GM12865 (cell line): ENCODE data around the gene RSBN1.
"Not testable (repeated sequence)": the region's sequence is repeated elsewhere in the genome, so short reads cannot be mapped to it uniquely, and the experiment has no call there.

ENCODE experiments used
- DNase-seq: peaks from one replicate; pipeline ENCODE4 v3.0.0; 2010; ENCODE audit warnings: low read depth
- H3K4me3 ChIP-seq: 2 replicates; pipeline ENCODE4 v1.5.1; 2011; ENCODE audit warnings: mild to moderate bottlenecking, low read depth, low read length, control low read depth
- CTCF ChIP-seq: IDR thresholded peaks from 2 replicates; pipeline ENCODE4 v1.5.1; 2011; ENCODE audit warnings: low read length, control low read depth, low read depth, inconsistent platforms; ENCODE audit not compliant: insufficient read depth; ENCODE audit errors: missing control alignments

The RSBN1 gene

DNA sequence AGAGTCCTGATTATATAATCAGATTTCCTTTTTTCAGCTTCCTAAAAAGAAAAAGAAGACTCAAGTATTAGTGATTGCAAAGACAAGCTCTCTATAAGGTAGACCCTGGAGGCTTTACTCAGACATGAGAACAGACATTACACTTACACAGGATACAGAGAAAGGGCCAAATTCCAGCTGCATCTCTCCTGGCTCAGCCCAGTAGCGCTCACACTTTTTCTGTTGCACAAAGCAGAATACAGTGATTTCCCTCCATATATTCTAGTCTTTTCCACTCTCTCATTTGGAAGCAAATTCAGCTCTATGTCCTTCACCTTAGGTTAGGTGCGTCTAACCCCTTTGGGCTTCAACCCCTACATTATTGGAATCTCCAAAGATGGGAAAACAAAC lies 44.1 kb upstream of the RSBN1 start:
- H3K4me3 ChIP-seq: no peak overlapping the region
- no peak for DNase-seq
- no peak for TF ChIP-seq CTCF

DNA sequence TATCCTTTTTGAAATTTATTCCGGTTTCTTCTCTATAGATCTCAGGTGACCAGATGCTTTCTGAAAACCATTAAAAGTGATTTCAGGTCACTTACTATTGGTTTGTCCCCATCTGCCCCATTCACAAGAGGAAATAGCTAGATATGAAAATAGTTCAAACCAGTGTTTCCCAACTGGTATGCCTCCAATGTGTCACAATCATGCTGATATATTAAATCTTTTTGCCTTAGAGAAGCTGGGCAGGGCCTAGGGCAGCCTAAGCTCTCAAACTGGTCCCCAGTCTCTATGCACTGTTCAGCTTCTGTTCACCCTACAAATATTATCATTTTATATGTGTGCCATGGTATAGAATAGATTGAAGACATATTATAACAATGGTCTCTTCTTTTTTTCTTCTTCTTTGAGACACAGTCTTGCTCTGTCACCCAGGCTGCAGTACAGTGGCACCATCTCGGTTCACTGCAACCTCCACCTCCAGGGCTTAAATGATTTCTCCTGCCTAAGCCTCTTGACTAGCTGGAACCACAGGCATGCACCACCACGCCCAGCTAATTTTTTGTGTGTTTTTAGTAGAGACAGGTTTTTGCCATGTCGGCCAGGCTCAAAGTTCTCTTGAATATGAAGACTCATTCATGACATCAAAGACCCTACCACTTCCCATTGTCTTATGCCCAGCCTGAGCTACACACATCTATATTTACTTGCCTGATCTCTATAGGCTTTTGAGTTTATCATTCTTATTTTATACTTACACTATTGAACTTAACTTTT lies 43.5 kb upstream of the RSBN1 start:
- no peak for TF ChIP-seq CTCF
- DNase-seq: no peak
- no peak overlapping the region for H3K4me3 ChIP-seq

GRCh38 chr1:113854234-113854633 lies 42.0 kb upstream of the RSBN1 start:
- TF ChIP-seq CTCF: no peak
- DNase-seq: no peak
- no peak overlapping the region for H3K4me3 ChIP-seq

DNA sequence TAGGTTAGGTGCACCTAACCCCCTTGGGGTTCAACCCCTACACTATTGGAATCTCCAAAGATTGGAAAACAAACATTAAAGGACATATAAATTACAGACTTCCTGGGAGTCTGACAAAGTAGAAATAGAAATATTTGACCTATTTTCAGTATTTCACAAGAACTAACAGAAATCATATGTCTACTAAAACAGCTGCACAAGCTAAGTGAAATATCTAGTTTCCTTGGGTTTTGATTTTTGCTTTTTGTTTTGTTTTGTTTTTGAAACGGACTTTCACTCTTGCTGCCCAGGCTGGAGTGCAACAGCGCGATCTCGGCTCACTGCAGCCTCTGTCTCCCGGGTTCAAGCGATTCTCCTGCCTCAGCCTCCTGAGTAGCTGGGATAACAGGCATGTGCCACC lies 40.4 kb upstream of the RSBN1 start:
- not testable (repeated sequence) for DNase-seq, H3K4me3 ChIP-seq

- TF ChIP-seq CTCF: no peak
- H3K4me3 ChIP-seq: no peak overlapping the region
- no peak for DNase-seq
These were observed 38.0 kb upstream of the RSBN1 start for GRCh38 chr1:113850127-113850796.

DNA sequence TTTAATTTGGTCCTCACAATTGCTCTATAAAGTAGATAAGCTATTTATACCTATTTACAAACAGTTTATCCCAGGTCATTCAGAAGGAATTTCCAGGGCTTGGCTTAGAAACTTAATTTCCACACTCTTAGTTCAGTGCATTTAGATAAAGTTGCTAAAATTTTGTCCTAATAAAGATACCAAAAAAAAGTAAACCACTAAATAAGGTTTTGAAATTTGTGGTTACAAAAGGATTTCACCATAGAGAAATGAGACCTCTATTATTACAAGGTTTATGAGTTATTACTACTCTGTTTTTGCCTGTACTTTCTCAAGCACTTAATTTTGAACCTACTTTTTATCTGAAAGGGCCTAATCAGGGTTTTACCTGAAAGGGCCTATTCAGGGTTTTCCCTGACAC lies 36.8 kb upstream of the RSBN1 start:
- no peak for DNase-seq
- TF ChIP-seq CTCF: no peak
- H3K4me3 ChIP-seq: no peak overlapping the region

DNA sequence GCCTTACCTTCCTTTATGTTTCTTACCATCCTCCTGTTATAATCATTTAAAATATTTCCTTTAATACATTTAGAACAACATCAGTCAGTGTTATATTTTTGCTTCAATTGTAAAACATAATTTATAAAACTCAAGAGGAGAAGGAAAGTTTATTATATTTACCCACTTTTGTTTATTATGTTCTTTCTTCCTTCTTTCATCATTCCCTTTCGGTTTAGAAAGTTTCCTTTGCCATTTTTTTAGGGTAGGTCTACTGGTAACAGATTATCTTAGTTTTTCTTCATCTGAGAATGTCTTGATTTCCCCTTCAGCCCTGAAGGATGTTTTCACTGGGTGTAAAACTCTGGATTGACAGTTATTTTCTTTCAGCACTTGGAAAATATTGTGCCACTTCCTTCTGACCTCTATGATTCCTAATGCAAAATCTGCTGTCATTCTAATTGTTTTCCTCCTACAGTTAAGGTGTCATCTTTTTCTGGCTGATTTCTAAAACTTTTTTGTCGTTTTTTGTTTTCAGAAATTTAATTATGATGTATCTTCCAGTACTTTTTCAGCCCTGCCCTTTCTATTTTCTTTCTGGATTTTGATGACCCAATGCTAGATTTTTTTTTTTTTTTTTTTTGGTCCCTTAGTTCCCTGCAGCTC lies 34.2 kb upstream of the RSBN1 start:
- no peak overlapping the region for H3K4me3 ChIP-seq
- TF ChIP-seq CTCF: no peak
- no peak for DNase-seq
